D721Med (cell line): ENCODE results near the gene CYP11A1.

Source experiments
- DNase-seq: peaks from one replicate; pipeline ENCODE4 v3.0.0; 2011; ENCODE audit warnings: low spot score; ENCODE audit not compliant: insufficient read length
- FAIRE-seq: peaks from 2 replicates; lab custom pipeline; 2011; peaks lifted over from hg19 to GRCh38; lab: Jason Lieb, UNC
- CTCF ChIP-seq: IDR thresholded peaks from 2 replicates; pipeline ENCODE4 v1.5.1; 2012; ENCODE audit warnings: mild to moderate bottlenecking, control low read depth; ENCODE audit not compliant: insufficient read depth; ENCODE audit errors: missing control alignments

CYP11A1 gene

GRCh38 chr15:74383695-74384565 is 16.5 kb upstream of the CYP11A1 start:
- FAIRE-seq: no peak
- TF ChIP-seq CTCF: no peak

GRCh38 chr15:74383286-74383685 is 15.8 kb upstream of the CYP11A1 start:
- DNase-seq (no peak), FAIRE-seq (no peak)
- no peak for TF ChIP-seq CTCF

More at GRCh38 chr15:74383695-74384565, 16.5 kb upstream of the CYP11A1 start:
- DNase-seq: no peak

GRCh38 chr15:74382004-74382816 is 14.8 kb upstream of the CYP11A1 start:
- TF ChIP-seq CTCF: peak; percentile 87
- DNase-seq: peak; percentile 99
- no peak for FAIRE-seq

GRCh38 chr15:74381481-74381880 is 14.0 kb upstream of the CYP11A1 start:
- DNase-seq (no peak), FAIRE-seq (no peak)
- no peak for TF ChIP-seq CTCF

DNA sequence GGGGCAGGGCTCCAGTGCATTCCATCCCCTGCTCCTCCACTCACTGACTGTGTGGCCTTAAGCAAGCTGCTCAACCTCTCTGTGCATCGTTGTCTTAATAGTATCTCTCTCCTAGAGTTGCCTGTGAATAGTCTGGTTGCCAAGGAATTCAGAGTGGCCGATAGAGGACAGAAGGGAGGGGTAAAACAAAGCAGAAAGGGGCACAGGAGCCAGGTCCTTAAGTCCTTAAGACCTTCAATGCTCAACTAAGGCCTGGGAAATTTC is 13.7 kb upstream of the CYP11A1 start:
- DNase-seq (no peak), FAIRE-seq (no peak)
- no peak for TF ChIP-seq CTCF

DNA sequence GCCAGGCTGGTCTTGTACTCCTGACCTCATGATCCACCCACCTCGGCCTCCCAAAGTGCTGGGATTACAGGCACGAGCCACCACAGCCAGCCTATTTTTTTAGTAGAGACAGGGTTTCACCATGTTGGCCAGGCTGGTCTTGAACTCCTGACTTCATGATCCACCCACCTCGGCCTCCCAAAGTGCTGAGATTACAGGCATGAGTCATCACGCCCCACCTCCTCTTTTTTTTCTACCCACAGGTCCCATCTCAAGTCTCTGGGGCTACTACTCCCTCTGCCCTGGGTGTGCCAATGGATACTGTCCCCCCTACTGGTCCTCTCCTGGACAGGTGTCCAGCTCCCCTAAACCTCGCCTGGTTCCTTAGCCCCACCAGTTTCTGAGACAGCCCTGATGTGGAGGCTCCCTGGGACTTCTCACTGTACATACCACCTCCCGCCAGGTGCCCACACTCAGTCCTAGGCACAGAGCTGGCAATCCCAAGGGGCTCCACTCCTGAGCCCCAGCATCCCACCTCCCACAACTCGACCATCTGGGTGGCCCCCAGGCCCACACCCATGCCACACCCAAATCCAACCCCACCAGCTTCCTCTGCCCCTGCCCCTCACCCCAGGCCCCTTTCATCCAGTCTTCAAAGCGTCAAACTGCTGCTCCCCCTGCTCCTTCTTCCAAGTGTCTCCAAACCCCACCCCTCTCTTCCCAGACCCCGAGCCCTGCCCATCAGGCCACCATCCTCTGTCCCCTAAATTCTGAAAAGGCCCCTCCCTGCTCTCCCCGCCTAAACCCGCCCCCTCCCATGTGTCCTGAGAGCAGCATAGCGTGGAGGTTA is 13.1 kb upstream of the CYP11A1 start:
- DNase-seq (no peak), FAIRE-seq (no peak)
- TF ChIP-seq CTCF: no peak
